NCI-H82 (cell line): ENCODE results near the gene BANF2.
A peak's percentile ranks its signal among the peaks of the same experiment; 100 is the strongest.

Experiments used
- DNase-seq: peaks from one replicate; lab custom pipeline; 2025; lab: John Stamatoyannopoulos, UW

Gene BANF2

GRCh38 chr20:17735959-17736621 is 36.3 kb downstream of the BANF2 start:
- DNase-seq: no peak

- no peak for DNase-seq
These were observed 38.4 kb downstream of the BANF2 start for GRCh38 chr20:17738154-17738553.

- DNase-seq: no peak
These were observed 41.5 kb downstream of the BANF2 start for GRCh38 chr20:17741220-17741619.

- no peak for DNase-seq
These were observed 43.0 kb downstream of the BANF2 start for GRCh38 chr20:17742731-17743130.

- DNase-seq: no peak
These were observed 43.9 kb downstream of the BANF2 start for GRCh38 chr20:17743677-17744076.

- no peak for DNase-seq
These were observed 47.7 kb downstream of the BANF2 start for GRCh38 chr20:17747431-17747846.

GRCh38 chr20:17748279-17748678 is 48.5 kb downstream of the BANF2 start:
- DNase-seq: no peak

- no peak for DNase-seq
These were observed 49.8 kb downstream of the BANF2 start for GRCh38 chr20:17749626-17749977.

GRCh38 chr20:17749978-17750721 is 50.4 kb downstream of the BANF2 start:
- DNase-seq: no peak

- no peak for DNase-seq
These were observed 50.9 kb downstream of the BANF2 start for GRCh38 chr20:17750722-17751045.

- no peak for DNase-seq
These were observed 51.9 kb downstream of the BANF2 start for GRCh38 chr20:17751640-17752039.

GRCh38 chr20:17752459-17752858 is 52.7 kb downstream of the BANF2 start:
- no peak for DNase-seq

GRCh38 chr20:17753516-17753915 is 53.8 kb downstream of the BANF2 start:
- DNase-seq: no peak

- no peak for DNase-seq
These were observed 56.8 kb downstream of the BANF2 start for GRCh38 chr20:17756529-17756928.

GRCh38 chr20:17757496-17757895 is 57.7 kb downstream of the BANF2 start:
- no peak for DNase-seq

- DNase-seq: no peak
These were observed 58.2 kb downstream of the BANF2 start for GRCh38 chr20:17758010-17758409.

- no peak for DNase-seq
These were observed 58.7 kb downstream of the BANF2 start for GRCh38 chr20:17758512-17758911.

- no peak for DNase-seq
These were observed 59.7 kb downstream of the BANF2 start for GRCh38 chr20:17759449-17759848.

- DNase-seq: peak; percentile 42
These were observed 61.8 kb downstream of the BANF2 start for GRCh38 chr20:17761604-17762003.

- no peak for DNase-seq
These were observed 62.6 kb downstream of the BANF2 start for GRCh38 chr20:17762243-17762872.

- no peak for DNase-seq
These were observed 63.2 kb downstream of the BANF2 start for GRCh38 chr20:17762873-17763557.

- no peak for DNase-seq
These were observed 65.3 kb downstream of the BANF2 start for GRCh38 chr20:17765017-17765416.

GRCh38 chr20:17765584-17765983 is 65.8 kb downstream of the BANF2 start:
- no peak for DNase-seq
